GM19467 (cell line): ENCODE results near the gene SPTBN1.

Experiments used
- ATAC-seq: cut with Tn5 transposase; IDR thresholded peaks from one replicate; pipeline ENCODE4 v1.9.1; 2021; ENCODE audit warnings: mild to moderate bottlenecking, moderate library complexity; ENCODE audit not compliant: unreplicated experiment

The SPTBN1 gene

DNA sequence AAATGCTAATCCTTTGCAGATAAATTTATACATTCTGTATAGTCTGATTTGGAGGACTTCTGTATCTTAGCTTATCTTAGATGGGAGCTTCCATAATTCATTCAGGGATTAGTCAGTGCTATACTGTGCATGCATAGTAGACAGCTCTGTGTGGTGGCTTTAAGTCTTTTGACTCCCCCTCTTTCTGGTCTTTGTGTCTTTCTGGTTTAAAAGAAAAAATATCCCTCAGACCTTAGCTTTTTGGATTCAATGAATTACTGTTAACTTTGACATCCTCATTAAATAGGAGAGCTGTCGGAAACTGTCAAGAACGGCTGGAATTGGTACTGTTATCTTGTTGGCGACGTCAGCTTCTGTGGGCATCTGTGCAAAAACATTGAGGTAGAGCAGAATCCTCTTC is 130.4 kb downstream of the SPTBN1 start:
- no peak for ATAC-seq

DNA sequence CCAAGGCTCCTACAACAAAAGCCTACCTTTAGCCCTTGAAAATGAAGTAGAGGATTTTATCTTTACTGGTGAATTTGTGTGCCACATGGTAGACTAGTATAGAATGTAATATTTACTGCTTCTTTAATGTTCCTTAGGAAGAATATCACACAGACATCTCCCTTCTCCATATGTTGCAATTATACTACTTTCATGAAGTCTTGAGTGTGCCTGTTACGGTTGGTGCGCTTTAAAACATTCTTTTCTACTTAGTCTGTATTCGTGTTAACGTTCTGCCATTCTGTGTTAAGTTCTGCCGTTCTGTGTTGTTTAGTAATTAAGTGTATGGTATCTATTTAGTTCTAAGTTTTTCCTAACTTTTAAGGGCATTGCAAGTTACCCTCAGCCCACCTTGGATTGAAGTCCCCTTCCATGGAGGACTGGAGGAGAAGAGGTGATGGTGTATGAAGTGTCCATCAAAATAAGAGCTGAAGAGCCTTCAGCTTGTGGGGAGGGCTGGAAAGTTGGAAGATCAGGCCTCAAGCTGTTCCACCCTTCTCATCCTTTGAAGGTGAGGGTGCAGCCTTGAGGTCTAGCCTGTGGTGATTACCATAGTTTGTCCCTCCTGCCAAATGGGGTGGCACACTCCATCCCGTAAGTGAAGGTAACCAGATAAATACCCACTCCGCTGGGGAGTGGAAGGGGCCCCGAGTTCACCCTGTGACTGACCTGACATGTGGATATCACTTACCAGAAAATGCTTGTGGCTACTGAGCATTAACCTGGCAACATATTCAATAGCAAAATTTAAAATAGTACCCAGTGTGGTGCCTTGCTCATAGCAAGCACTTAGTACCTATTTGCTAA is 131.3 kb downstream of the SPTBN1 start:
- no peak for ATAC-seq

DNA sequence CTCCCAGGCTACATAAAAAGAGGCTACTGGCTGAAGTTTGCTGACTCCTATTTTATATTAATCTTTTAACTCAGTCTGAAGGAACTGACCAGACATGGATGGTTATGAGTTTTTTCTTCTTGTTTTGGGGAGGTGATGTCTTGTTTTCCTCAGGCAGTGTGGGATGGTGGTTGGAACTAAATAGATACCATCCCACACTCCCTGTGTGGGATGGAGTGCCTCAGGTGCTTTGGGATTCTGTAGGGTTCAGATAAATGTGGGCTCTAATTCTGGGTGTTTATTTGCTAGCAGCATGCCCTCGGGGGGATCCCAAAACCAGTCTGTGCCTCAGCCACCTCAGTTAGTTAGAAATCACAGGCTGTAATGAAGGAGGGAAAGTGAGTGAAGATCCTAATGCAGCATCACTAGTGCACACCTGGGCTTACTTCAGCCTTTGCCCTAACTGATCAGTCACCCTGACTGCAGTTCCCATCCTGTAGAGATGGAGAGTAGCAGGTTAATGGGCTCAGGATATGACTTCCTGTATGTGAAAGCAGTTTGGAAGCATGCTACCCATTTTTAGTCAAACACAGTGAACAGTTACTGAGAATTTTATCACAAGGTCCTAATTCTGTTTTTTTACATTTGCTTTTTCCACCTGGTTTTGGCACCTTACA is 132.2 kb downstream of the SPTBN1 start:
- ATAC-seq = peak; percentile 38

DNA sequence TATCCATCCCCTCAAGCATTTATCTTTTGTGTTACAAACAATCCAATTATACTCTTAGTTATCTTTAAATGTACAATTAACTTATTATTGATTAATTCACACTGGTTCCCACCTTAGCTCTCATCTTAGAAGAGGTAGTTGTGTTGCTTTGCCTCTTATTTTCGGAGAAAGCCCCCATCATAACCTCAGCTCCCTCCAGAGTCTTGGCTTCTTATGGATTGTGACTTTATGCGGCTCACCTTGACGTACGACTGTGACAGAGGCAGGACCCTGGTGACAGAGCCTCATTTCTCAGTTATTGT is 132.9 kb downstream of the SPTBN1 start:
- ATAC-seq = no peak

DNA sequence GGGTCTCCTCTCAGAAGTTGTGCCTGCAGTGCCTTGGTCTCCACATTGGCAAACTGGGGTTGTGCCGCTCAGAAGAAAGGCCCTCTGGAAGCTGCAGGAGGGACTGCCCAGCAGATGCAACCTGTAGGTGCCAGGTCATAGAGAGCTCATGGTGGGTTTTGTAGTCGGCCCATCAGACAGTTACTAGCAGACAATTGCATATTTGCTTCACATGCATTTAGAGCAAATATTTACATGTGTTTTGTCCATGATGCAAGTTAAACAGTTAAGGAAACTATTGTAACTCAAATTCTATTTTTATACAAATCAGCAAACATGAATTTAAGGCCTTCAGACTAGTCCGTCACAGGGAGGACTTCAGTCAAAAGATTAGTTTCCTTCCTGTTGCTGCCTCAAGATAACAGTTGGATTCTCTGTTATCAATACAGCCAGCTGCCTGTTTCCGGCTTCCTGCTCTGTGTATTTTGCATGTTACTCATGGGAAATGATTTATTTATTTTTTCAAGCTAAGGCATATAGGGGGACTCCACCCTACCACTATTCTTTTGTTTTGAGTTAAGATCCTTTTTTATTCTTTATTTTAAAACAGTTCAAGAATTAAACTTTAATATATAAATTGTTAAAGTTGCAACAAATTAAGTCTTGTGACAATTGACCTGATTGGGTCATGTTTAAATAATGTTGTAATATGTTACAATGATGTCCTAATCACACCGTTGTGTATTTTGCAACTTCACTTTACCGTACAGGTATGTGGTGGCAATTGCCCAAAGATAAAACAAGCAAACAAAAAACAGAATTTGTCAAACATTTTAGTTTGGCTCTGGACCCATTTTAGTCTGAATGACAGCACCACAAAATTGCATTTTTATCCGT is 133.5 kb downstream of the SPTBN1 start:
- ATAC-seq = peak; percentile 42

DNA sequence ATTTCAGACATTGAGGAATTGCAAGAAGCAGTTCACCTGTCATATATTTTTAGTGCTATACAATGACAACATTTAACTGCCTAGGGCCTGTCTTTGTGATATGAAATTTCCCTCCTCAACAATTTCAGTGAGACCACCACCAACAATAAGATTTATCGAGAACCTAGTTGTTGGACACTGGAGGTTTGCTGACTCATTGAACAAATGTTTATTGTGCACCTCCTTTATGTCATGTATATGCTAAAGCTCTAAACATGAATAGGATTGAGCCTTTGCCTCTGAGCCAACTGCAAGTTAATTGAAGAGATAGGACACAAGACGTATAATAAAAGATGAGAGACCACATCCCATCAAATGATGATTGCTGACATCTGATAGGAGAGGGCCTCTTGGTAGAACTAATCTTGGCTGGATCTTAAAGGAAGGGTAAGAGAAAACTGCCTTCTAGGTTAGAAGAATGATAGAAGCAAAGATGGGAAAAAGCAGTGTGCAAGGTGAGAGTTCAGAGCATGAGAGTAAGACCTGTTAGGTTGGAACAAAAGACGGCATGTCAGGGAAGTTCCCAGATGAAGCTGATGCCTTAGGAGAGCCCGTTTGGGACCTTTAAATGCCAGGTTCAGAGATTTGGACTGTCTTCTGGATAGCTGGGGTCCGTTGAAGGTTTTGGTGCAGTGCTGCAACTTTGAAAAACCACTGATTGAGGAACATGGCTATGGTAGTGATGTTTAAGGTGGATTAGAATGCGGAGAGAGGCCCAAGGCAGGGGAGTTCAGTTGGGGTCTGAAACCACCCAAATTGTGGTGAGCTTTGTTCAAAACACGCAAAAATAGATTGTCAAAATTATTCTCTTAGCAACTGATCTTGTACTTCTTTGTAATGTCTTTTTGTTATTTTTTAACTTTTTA is 134.3 kb downstream of the SPTBN1 start:
- ATAC-seq = no peak

DNA sequence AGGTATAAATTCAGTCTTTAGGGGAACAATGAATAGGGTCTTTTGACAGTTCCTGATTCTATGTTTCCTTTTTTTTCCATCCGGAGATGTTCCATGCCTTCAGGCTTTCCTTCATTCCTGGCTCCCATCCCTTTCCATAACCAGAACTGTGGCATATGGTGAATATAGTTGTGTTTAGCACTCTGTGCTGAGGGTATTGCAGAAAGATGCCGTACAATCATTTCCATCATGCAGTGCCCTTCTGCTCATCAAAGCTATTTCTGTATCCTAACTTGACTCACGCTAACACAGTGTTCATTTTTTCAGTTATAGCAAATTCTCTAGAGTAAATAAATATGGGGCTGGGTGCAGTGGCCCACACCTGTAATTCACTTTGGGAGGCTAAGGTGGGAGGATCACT is 135.4 kb downstream of the SPTBN1 start:
- ATAC-seq = no peak

DNA sequence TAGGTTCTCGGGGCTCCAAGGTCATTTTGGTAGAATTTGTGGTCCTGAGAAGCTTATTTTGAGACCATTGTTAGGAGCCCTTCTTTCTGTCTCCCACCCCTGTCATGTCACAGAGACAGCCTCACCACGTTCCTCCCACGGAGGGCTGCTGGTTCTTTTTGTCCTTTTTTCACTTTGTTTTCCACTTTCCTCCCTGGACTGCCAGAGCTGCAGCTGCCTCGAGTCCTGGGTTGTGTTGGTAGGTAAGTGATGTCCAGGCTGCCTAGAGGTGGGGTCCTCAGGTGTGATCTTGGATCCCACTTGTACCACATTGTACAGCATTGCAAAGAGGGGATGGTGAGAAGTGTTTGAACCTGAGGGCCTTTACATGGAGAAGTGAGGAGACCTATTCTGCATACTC is 137.1 kb downstream of the SPTBN1 start:
- ATAC-seq = no peak

DNA sequence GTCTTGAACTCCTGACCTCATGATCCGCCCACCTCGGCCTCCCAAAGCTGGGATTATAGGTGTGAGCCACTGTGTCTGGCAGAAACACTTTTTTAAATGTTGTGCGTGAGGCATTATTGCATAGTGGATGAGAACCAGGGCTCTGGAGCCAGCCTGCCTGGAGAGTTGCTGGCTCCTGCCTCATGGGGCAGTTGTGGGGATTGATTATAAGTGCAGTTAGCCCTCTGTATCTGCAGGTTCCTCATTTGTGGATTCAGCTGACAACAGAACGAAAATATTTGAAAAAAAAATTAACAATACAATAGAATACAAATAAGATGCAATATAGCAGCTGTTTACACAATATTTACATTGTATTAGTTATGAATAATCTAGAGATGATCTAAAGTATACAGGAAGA is 137.9 kb downstream of the SPTBN1 start:
- ATAC-seq = no peak

DNA sequence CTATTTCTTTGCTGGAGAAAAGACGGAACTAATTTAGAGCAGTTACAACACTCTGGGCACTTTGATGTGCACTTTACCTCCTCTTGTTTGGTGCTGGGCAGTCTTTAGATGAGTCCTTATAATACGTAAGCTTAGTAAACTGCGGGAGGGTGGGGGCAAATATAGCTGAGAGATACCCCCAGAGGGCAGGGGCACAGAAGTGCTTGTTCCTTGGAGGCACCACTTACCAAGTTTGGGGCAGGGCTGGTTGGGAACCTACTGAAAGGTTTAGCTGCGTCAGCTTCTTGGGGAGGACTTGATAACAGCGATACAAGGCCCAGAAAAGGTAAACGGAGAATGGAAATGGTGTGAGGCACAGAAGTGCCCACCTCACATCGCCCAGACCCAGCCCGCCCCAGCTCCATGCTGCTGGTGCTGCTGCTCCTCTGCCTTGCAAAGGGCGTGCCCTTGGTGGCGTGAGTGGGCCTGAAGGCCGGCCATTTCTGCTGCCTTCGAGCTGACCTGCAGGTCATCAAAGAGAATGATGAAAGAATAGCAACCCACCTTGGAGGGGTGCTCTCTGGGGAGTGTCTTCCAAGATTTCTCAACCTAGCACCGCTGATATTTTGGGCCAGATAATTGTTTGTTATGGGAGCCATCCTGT is 139.2 kb downstream of the SPTBN1 start:
- no peak for ATAC-seq

DNA sequence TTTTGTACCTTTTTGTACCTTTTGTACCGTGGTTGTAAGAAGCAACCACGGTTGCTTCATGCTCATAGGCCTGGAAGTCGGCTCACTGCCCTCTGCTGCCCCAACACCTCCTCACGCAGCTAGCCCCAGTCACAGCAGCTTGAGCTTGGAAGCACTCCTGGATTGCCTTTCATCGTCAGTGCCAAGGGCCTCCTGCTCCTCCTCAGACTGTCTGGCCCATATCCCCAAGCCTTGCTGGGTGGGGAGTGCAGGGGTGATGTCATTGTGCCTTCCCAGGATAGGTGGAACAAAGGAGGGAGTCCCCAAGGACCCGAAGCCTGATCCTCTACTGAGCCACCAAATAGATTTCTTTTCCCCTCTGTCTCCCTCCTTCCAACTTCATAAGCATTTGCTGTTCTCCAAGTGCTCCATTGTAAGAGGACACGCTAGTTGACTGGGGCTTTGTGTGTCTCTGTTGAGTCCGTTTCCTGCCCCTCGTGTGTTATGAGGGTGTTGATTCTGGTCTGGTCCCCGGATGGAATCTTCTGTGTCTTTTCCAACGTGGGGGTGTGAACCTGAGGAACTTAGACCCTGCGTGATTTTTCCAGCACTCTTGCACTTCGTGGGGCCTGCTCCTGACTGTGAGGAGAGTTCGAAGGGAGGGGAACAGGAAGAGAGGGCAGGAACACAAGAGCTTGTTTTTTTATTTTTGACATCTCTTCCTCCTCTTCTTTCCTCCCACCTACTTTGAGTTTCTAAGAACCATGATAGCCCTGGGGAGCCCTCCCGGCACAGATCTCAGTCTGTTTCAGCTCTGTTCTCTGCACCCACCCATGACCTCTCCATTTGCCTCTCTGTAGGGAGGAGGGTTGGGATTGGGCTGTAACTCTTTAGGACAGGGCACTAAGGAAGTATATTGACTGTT is 140.1 kb downstream of the SPTBN1 start:
- ATAC-seq = no peak

DNA sequence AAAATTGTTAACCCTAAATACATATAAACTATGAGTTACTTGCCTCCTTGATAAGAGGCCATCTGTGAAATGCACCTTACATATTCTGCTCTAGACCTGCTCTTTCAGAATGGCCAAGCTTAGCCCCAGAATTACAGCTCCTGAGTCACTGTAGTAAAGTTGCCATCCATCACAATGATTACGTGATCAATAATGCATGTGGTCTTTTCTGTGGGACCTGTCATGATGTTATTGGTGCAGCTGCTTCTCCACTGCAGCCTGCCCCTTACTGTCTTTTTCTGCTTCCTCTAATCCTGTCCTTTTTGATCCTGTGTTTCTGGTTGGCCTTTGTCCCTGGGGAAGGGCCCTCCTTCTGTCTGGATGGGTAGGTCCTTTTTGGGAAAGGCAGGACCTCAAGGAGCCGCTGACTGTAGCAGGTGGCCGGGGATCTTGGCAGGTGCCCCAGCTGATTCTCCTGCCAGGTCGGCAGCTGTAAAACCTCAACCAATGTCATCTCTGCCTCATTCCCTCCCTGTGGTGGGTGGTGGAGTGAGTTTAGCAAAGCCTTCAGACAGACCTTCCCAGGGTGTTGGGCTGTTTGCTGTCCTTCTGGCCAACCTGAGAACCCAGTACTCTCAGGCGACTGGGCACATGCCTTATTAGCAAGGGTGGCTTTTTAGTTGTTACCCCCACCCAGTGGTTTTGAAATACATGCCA is 141.2 kb downstream of the SPTBN1 start:
- no peak for ATAC-seq

DNA sequence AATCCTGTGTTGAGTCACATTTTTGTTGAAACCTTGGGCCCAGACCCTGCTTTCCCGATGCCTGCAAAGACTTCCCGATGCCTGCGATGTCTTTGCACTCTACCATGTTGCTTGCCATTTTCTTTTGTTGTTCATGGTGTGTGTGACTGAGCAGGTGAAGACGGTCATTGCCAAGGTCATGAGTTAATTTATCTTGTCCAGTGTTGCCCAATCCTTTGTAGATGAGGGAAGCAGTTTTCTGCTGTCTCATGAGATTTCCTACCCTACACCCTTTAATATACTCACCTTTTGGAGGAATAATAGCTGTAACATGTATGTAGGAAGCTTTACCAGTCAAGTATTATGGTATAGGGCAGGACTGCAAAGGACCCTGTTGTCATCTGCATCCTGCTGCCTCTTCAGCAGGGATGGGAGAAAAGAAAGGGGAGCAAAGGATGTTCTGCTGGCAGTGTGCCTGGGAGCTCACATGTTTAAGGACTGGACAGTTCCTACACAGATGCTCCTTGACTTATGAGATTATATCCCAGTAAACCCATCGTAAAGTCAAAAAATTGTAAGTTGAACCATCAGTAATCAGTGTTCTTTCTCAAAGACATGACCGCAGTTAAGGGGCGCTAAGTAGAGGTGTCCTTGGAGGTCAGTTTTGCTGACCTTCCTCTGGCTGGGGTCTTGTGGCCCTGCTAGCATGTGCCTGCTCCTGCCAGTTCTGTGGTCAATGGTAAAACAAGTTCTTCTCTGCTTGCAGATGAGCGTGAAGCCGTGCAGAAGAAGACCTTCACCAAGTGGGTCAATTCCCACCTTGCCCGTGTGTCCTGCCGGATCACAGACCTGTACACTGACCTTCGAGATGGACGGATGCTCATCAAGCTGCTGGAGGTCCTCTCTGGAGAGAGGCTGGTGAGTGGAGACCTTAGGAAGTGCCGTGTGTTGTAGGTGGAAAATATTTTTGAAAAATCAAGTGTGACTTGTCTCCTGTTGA is 142.5 kb downstream of the SPTBN1 start:
- ATAC-seq = no peak

DNA sequence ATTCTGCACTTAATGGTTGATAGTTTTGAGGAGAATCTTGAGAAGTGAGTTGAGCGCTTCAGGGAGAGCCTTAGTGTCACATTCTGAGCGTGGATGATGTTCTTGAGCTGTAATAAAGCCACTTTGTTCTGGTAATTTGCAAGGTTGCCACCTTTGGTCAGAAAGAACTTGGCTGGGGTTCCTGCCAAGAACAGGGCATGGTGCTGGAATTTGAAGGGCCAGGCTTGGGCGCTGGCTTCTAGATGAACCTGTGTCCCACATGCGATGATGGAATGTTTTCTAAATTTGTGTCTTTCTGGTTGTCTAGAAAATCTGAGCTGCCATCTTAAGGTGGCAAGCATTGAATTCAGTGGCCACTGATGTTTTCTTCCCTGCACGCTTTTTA is 143.2 kb downstream of the SPTBN1 start:
- ATAC-seq = no peak

DNA sequence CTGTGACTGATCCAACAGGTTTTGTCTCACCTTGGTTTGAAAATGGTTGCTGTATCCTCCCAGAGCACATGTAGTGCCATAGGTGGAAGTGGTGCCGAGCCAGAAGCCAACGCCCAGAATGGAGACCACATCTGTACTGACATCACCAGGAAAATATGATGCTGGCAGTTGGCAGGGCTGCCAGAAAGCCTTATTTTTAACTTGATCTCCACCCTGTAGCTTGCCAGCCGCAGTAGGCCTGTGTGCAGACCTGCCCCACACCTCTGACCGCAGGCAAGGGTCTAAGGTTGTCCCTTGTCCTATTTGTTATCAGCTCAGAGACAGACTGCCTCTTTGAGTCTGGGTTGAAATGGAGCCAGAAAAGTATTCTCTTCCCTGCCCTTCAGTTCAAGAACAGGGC is 143.8 kb downstream of the SPTBN1 start:
- ATAC-seq = no peak

DNA sequence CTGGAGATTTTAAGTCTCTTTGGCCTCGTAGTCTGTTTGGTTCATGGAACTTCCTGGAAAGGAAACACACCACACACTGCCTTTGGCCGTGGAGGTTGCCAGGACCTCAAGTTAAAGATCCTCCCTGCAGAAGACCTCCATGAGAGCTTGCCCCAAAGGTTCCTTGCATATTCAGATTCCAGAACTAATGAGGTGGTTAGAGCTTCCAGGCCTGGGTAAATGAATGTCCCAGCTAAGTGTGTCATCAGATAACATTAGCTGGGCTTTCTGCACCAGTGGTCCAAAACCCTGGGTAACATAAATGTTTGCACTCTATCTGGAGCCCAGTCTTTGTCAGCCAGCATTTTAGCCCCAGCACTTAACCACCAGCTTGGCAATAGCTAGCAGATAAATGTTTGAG is 145.2 kb downstream of the SPTBN1 start:
- ATAC-seq = no peak

DNA sequence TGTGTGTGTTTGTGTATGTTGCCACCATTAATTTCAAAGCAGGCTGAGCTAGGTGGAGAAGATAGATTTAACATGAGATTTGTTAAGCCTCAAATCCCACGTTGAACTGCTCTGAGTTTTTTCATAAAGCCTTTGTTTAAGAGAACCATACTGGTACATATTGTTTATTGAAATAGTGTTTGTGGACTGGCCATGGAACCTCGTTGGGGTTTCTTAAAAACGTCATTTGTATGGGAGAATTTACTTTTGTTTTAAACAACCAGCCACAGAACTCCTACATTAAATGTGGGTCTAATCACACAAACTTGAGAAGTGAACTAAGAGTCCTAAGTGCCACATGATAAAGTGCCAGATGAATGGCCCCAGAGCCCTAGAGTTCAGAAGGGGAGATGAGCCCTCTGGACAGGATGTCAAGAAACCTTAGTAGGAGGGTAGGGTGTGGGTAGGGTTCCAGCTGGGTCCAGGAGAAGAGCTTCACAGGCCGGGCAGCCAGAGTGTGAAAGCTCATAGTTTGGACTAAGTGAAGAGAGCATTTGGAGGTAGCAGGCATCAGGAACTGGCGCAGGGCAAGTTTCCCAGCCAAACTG is 146.7 kb downstream of the SPTBN1 start:
- no peak for ATAC-seq
